AG09309 (cell line): ENCODE results near the gene TBCD.
"Not testable (repeated sequence)": the region's sequence is repeated elsewhere in the genome, so short reads cannot be mapped to it uniquely, and the experiment has no call there.

ENCODE experiments used
- DNase-seq: peaks from one replicate; pipeline ENCODE4 v3.0.0-alpha.2; 2010; ENCODE audit warnings: low read depth
- H3K4me3 ChIP-seq: 2 replicates; pipeline ENCODE4 v1.5.1; 2011; ENCODE audit warnings: mild to moderate bottlenecking, low read depth, low read length, moderate library complexity; ENCODE audit not compliant: control insufficient read depth
- TF ChIP-seq, protein P1 (sequence below): IDR thresholded peaks from 2 replicates; pipeline ENCODE4 v1.5.1; 2011; ENCODE audit warnings: mild to moderate bottlenecking, low read depth, low read length, inconsistent platforms; ENCODE audit not compliant: insufficient read depth, control insufficient read depth; ENCODE audit errors: missing control alignments

The TBCD gene

DNA sequence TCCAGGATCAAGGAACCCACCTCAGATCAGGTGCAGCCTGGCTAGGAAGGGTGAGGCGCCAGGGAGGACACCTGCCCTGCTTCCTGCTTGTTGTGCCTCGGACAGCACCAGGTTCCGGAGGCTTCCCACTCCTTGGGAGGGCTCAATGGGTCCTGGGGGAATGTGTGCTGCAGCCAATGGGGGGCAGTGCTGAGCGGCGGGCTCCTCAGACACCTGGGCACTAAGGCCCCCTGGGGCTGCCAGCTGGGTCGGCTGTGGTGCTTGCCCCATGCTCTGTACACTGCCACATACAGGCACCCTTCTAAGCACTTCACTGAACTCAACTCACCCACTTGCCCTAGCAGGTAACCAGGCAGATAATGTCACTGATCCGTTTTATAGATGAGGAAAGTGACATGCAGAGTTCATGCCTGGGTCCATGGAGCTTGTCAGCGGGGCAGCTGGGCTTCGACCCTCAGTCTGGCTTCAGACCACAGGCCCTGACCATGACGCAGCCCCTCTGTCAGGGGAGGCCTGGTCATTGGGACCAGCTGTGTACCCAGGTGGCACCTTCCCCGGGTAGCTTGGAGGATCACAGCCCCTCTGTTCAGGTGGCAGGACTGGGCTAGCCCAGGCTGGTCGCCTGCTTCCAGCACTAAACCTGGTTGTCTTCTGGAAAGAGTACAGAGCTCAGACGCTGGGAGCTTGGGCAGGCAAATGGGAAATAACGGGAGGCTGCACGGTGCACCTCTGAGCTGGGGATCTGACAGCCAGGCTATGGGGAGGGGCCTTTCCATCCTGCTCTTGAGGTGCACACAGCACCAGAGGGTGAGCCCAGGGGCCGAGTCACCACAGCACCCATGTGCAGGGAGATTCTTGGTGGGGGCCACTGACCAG lies 8.3 kb upstream of the TBCD start:
- DNase-seq, result no peak
- H3K4me3 ChIP-seq, result no peak overlapping the region
- TF ChIP-seq, protein P1, sequence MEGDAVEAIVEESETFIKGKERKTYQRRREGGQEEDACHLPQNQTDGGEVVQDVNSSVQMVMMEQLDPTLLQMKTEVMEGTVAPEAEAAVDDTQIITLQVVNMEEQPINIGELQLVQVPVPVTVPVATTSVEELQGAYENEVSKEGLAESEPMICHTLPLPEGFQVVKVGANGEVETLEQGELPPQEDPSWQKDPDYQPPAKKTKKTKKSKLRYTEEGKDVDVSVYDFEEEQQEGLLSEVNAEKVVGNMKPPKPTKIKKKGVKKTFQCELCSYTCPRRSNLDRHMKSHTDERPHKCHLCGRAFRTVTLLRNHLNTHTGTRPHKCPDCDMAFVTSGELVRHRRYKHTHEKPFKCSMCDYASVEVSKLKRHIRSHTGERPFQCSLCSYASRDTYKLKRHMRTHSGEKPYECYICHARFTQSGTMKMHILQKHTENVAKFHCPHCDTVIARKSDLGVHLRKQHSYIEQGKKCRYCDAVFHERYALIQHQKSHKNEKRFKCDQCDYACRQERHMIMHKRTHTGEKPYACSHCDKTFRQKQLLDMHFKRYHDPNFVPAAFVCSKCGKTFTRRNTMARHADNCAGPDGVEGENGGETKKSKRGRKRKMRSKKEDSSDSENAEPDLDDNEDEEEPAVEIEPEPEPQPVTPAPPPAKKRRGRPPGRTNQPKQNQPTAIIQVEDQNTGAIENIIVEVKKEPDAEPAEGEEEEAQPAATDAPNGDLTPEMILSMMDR, result no peak

DNA sequence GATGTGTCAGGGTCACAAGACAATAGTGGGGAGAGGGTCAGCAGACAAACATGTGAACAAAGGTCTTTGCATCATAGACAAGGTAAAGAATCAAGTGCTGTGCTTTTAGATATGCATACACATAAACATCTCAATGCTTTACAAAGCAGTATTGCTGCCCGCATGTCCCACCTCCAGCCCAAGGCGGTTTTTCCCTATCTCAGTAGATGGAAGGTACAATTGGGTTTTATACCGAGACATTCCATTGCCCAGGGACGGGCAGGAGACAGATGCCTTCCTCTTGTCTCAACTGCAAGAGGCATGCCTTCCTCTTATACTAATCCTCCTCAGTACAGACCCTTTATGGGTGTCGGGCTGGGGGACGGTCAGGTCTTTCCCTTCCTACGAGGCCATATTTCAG lies 7.1 kb upstream of the TBCD start:
- DNase-seq, H3K4me3 ChIP-seq: not testable (repeated sequence)

DNA sequence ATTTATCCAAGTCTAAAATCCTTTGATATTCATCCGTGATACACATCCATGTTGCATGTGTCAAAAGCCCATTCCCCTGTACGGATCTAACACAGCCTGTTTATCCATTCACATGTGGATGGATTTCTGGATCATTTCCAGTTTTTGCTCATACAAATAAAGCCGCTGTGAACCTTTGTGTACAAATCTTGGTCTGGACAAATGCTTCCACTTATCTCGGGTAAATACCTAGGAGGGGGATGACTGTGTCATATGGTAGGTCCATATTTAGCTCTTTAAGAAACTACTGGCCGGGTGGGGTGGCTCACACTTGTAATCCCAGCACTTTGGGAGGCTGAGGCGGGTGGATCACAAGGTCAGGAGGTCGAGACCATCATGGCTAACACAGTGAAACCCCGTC lies 6.3 kb upstream of the TBCD start:
- H3K4me3 ChIP-seq, result no peak overlapping the region
- TF ChIP-seq, protein P1, result no peak
- no peak for DNase-seq

DNA sequence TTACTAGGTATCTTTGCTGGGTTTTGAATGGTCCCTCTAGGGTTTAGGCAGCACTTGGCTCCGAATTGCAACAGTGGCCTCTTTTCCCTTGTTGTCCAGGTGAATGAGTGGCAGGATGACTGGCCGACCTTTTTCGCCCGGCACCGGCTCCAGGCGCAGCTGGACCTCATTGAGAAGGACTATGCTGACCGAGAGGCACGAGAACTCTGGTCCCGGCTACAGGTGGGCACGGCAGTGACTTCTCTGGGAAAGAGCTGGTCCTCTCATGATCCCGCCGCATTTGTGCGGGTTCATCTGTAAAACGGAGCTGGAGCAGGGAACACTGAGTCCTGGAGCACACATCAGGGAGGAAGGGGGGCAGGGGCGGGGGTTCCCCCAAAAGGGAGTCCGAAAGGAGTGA lies 3.1 kb upstream of the TBCD start:
- TF ChIP-seq, protein P1, result no peak
- DNase-seq, result no peak
- no peak overlapping the region for H3K4me3 ChIP-seq

DNA sequence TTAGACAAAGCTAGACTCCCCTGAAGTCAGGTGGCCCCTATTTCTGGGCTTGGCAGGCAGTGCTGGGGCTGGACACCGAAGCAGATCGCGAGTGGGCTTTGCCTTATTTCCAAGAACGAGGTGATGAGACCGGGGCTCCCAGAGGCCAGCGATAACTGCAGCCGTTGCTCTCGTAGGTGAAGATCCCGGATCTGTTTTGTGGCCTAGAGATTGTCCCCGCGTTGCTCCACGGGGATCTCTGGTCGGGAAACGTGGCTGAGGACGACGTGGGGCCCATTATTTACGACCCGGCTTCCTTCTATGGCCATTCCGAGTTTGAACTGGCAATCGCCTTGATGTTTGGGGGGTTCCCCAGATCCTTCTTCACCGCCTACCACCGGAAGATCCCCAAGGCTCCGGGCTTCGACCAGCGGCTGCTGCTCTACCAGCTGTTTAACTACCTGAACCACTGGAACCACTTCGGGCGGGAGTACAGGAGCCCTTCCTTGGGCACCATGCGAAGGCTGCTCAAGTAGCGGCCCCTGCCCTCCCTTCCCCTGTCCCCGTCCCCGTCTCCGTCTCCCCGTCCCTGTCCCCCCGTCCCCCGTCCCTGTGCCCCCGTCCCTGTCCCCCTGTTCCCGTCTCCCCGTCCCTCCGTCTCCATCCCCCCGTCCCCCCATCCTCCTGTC lies 1.5 kb upstream of the TBCD start:
- no peak overlapping the region for H3K4me3 ChIP-seq
- no peak for DNase-seq
- TF ChIP-seq, protein P1, result no peak

DNA sequence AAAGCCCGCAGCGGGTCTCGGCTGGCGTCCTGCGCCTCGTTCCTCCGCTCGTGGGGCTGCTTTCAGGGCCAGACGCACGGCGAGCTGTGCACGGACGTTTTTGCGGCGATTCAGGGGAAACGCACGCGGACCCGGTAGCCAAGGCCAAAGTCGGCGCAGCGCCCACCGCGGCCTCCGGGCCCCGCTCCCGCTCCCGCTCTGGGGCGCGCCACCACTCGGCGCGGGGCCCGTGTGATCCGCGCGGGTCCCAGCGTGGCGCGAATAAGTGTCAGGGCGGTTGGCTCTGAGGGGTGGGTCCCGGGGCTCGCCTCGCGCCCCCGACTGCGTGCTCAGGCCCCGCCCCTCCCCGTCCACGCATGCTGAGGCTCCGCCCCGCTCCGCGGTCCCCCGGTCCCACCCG lies 694 bp upstream of the TBCD start:
- no peak for DNase-seq
- peak overlapping the region; percentile 33 for H3K4me3 ChIP-seq
- TF ChIP-seq, protein P1, result no peak
